HG02571 (cell line): ENCODE data around the gene RAB39A.

ENCODE experiments used
- ATAC-seq: cut with Tn5 transposase; IDR thresholded peaks from one replicate; pipeline ENCODE4 v1.9.1; 2021; ENCODE audit warnings: mild to moderate bottlenecking, moderate library complexity; ENCODE audit not compliant: unreplicated experiment

The RAB39A gene

GRCh38 chr11:107961480-107961879 is 33.2 kb downstream of the RAB39A start:
- ATAC-seq = no peak

DNA sequence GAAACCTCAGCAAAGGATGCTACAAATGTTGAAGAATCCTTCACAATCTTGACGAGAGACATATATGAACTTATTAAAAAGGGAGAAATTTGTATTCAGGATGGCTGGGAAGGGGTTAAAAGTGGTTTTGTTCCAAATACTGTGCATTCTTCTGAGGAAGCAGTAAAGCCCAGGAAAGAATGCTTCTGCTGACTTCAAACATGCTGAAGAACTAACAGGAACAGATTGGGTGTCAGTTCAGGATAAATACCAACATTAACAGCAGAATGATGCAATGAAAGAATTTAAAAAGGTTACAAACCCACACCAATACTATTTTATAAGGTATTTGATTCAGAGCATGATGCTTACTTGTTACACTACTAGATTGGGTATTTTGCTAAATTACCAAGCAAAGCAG is 33.9 kb downstream of the RAB39A start:
- no peak for ATAC-seq

- no peak for ATAC-seq
Observed at GRCh38 chr11:107963091-107963490, 34.8 kb downstream of the RAB39A start.

- no peak for ATAC-seq
Observed at GRCh38 chr11:107969219-107969618, 41.0 kb downstream of the RAB39A start.

- no peak for ATAC-seq
Observed at GRCh38 chr11:107970049-107970448, 41.8 kb downstream of the RAB39A start.

DNA sequence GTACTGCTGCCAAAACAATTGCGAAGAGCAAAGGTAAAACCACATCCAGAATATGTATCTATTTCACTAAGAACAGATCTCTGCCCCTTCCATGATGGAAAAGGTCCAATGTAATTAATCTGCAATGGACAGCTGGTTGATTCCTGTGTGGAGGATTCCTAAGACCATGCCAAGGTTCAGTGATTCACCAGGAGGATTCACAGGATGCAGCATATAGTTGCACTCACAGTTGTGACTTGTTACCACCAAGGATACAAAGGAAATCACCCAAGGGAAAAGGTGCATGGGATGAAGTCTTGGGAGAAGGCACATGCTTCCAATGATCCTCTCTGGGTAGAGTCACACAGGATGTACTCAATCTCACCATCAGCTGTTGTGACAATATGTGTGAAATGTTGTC is 45.4 kb downstream of the RAB39A start:
- ATAC-seq = no peak

DNA sequence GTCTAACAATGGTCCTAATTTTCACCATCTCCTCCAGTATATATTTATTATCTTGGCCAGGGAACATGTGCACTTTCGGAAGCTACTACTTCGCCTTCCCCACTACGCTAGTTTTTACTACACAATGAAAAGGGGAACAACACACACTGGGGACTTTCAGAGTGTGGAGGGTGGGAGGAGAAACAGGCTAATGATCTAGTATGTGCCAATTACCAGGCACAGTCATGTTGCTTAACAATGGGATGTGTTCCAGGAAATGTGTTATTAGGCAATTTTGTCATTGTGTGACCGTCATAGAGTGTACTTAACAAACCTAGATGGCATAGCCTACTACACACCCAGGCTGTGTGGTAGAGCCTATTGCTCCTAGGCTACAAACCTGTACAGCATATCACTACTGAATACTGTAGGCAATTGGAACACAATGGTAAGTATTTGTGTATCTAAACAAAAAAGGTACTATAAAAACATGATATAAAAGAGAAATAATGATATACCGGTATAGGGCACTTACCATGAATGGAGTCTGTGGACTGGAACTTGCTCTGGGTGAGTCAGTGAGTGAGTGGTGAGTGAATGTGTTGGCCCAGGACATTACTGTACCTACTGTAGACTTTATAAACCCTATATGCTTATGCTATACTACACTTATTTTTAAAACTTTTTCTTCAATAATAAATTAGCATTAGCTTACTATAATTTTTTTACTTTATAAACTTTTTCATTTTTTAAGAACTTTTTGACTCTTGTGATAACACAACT is 60.3 kb downstream of the RAB39A start:
- ATAC-seq = no peak

DNA sequence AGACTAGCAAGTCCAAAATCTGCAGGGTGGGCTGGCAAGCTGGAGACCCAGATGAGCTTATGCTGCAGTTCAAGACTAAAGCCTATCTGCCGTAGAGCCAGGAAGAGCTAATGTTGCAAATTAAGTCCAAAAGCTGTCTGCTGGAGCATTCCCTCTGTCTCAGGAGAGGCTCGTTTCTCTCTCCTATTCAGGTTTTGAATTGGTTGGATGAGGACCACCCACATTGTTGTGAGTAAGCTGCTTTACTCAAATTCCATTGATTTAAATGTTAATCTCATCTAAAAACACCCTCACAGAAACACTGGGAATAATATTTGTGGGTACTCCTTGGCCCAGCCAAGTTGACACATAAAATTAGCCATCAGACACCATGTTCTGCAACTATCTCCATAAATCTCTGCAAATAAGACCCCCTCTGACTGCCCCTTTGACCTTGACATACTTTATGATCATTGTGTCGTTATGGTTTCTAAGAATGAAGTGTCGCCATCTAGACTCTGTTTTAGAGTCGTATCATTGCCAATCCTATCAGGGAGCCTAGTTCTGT is 63.7 kb downstream of the RAB39A start:
- ATAC-seq = no peak

DNA sequence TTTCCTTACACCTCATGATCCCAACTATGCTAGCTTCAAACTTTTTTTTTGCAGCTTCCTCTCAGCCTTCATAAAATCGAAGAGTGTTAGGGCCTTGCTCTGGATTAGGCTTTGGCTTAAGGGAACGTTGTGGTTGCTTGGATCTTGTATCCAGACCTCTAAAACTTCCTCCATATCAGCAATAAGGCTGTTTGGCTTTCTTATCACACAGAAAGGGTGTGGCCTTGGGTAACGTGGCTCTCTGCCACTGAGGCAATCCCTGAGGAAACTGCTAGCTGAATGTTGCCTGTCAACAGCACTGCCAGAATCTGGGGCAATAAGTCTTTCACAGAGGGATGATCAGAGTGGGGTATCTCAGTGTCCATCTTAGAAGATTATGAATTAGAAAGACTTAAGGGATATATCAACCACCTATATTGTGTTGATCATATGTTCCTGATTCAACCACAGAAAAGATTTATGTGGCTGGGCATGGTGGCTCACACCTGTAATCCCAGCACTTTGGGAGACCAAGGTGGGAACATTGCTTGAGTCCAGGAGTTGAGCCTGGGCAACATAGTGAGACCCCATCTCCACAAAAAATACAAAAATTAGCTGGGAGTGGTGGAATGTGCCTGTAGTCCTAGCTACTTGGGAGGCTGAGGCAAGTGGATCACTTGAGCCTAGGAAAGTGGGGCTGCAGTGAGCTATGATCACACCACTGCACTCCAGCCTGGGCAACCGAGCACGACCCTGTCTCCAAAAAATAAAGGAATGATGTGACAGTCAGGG is 67.9 kb downstream of the RAB39A start:
- no peak for ATAC-seq

DNA sequence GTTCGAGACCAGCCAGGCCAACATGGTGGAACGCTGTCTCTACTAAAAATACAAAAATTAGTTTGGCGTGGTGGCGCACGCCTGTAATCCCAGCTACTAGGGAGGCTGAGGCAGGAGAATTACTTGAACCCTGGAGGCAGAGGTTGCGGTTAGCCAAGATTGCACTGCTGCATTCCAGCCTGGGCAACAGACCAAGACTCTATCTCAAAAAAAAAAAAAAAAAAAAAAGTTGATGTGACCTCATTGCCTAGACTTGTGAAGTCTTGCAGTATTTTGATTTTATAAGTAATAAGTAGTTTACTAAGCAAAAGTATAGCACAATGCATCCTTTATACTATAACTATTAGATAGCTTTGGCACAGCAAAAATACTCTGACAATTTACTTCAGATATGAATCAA is 70.5 kb downstream of the RAB39A start:
- no peak for ATAC-seq

DNA sequence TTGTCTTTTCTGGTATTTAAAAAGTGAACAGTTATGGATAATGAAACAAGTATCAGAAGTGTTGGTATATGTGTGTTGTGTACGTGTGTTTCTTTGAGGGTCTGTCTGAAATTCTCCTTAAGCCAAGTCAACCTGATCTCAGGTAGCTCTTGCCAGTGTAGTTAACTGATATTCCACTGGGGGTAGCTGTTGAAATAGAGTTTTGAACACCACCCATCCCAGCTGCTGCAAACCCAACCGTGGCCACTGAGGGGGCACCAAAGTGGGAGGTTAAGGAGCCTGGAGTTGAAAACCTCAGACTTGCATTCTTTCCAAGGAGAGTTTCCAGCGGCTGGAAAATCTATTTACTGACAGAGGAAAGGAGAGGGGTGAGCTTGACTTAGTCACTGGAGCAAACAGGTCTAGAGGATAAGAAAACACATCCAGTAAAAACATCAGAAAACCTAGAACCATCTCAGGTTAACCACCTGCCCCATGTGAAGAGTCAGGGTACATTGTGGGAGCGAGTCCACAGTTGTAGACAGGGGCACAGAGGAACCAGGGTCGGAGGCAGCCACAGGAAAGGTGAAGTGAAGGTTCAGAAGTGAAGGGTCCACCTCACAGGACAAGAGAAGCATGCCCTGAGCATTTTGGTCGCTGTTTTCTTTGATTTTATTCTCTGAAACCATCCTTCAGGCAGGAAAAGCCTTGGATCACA is 71.7 kb downstream of the RAB39A start:
- ATAC-seq = peak; percentile 80

- ATAC-seq = no peak
Observed at GRCh38 chr11:108002476-108002875, 74.2 kb downstream of the RAB39A start.

DNA sequence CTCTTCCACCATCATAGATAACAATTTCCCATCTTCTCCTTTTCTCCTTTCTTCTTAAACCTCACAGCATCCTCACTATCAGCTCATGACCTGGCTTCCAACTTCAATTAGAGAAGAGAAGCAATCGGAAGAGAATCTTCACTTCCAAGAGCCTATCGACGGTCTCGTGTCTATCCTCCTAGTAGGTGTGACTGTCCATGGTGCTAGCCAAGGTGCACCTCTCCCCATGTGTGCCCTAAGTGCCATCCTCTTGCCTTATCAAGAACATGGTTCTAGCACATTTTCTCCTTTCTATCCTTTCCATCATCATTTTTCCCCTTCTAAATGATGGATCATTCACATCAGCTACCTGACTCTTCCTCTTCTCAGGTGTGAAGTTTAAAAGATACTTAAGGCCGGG is 75.4 kb downstream of the RAB39A start:
- no peak for ATAC-seq

- no peak for ATAC-seq
Observed at GRCh38 chr11:108007819-108008218, 79.6 kb downstream of the RAB39A start.

- peak; percentile 86 for ATAC-seq
Observed at GRCh38 chr11:108008656-108009496, 80.6 kb downstream of the RAB39A start, which contains the start of gene CUL5. TSS of gene CUL5 (plus strand) at chr11:108008898. CDS start at chr11:108009349, 451 bp downstream.

GRCh38 chr11:108009497-108010370 is 81.5 kb downstream of the RAB39A start:
- ATAC-seq = peak; percentile 10

- no peak for ATAC-seq
Observed at GRCh38 chr11:108012139-108012725, 84.0 kb downstream of the RAB39A start.
